Sigmoid colon (tissue), 7 donors: ENCODE results near the gene ATRX. TPM values are rescaled to one million over a fixed set of nuclear protein-coding genes. Genes with fewer than 3 reads are reported as not detected.
"Not testable (repeated sequence)": the region's sequence is repeated elsewhere in the genome, so short reads cannot be mapped to it uniquely, and the experiment has no call there.

ENCODE experiments used
- DNase-seq: peaks from one replicate; pipeline ENCODE4 v3.0.0-alpha.2; 2019
- H3K27ac ChIP-seq, 4 donors: fragments of 200-600 bp; sonication (generic); one replicate each; pipeline ENCODE4 v1.5.1; 2016 to 2019; ENCODE audit warnings: mild to moderate bottlenecking in 1 of 4
- H3K27me3 ChIP-seq, 3 donors: fragments of 200-600 bp; sonication (generic); one replicate each; pipeline ENCODE4 v1.5.1; 2019; ENCODE audit warnings: mild to moderate bottlenecking in 1 of 3
- H3K36me3 ChIP-seq, 4 donors: fragments of 200-600 bp; sonication (generic); one replicate each; pipeline ENCODE4 v1.5.1; 2016 to 2019
- H3K4me1 ChIP-seq, 4 donors: fragments of 200-600 bp; sonication (generic); one replicate each; pipeline ENCODE4 v1.5.1; 2017 to 2019
- H3K4me3 ChIP-seq, 4 donors: fragments of 200-600 bp; sonication (generic); one replicate each; pipeline ENCODE4 v1.5.1; 2017 to 2019; ENCODE audit warnings: mild to moderate bottlenecking in 2 of 4, moderate library complexity in 1 of 4
- H3K9me3 ChIP-seq, 4 donors: fragments of 200-600 bp in 3 of 4; sonication (generic) in 3 of 4; one replicate each; pipeline versions ENCODE4 v1.5.1 to v1.6.1; 2013 to 2019
- EP300 ChIP-seq, 4 donors: sonication (generic); formaldehyde crosslinking; IDR thresholded peaks; one replicate each; pipeline ENCODE4 v1.6.1; 2017; ENCODE audit warnings: antibody characterized with exemption in 4 of 4
- POLR2A ChIP-seq, 2 donors: fragments of 450-650 bp; IDR thresholded peaks; one replicate each; pipeline ENCODE4 v1.6.1; 2016; ENCODE audit warnings: antibody characterized with exemption in 2 of 2, mild to moderate bottlenecking in 2 of 2, moderate library complexity in 2 of 2
- POLR2AphosphoS5 ChIP-seq, 4 donors: sonication (generic); formaldehyde crosslinking; IDR thresholded peaks; one replicate each; pipeline ENCODE4 v1.6.1; 2017; ENCODE audit warnings: antibody characterized with exemption in 4 of 4
- WGBS, 2 donors: extraction: QIAGEN DNeasy Blood & Tissue Kit; methylation state at CpG; one replicate each; pipeline ENCODE4 v1.1.7; 2013; 5-methylcytosine and 5-hydroxymethylcytosine counted together
- intact Hi-C: fragments of 100-400 bp; cut with DNase I; formaldehyde crosslinking; loops from one replicate; pipeline ENCODE4 v1.15.1; 2023
- polyA plus RNA-seq, 3 donors: library from polyadenylated mRNA; stranded (reverse); fragments of 200-250 nt; gene quantifications; one replicate each; pipeline ENCODE4 v1.2.3, GENCODE V29; 2013
- total RNA-seq, 4 donors: library from RNA; depleted of rRNA; stranded (reverse); fragments of >200 nt; gene quantifications; one replicate each; pipeline ENCODE4 v1.1.0, GENCODE V29; 2016
- TF ChIP-seq, protein P1 (sequence below), 4 experiments: fragments of 450-650 bp in 3 of 4; fragments of 200-600 bp in 1 of 4; IDR thresholded peaks; one replicate each; pipeline ENCODE4 v1.5.1; 2016 to 2019; ENCODE audit warnings: antibody characterized with exemption in 4 of 4, mild to moderate bottlenecking in 3 of 4, moderate library complexity in 2 of 4
- donor health status: healthy with polysubstance abuse.
- donor health status: Bipolar disorder and iron deficiency.
- donor health status: healthy.

The ATRX gene
- total and polyA plus RNA-seq, 7 donors, result 4.6 to 142 (median 102) TPM

DNA sequence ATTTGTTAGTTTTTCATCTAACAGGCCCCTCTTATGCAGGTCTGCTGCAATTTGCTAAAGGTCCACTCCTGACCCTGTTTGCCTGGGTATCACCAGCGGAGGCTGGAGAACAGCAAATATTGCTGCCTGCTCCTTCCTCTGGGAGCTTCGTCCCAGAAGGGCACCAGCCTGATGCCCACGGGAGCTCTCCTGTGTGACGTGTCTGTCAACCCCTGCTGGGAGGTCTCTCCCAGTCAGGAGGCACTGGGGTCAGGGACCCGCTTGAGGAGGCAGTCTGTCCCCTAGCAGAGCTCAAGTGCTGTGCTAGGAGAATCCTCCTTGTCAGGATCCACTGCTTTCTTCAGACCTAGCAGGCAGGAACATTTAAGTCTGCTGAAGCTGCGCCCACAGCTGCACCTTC lies 30.5 kb downstream of the ATRX start:
- no peaks in the 10 kb centered on the region for H3K27me3 ChIP-seq
- WGBS, 2 donors, result 98 to 100% methylated on average over 6 of the region's 6 CpGs
- H3K36me3 ChIP-seq, result no peaks in the 10 kb centered on the region
- H3K4me3 ChIP-seq, result no peak overlapping the region
- intact Hi-C loops, result no loop called here
- H3K27ac ChIP-seq, result no peak overlapping the region
- H3K4me1 ChIP-seq, result no peaks in the 10 kb centered on the region
- TF ChIP-seq POLR2AphosphoS5 (IDR thresholded peaks at IDR 0.05), result no peak
- TF ChIP-seq, protein P1, sequence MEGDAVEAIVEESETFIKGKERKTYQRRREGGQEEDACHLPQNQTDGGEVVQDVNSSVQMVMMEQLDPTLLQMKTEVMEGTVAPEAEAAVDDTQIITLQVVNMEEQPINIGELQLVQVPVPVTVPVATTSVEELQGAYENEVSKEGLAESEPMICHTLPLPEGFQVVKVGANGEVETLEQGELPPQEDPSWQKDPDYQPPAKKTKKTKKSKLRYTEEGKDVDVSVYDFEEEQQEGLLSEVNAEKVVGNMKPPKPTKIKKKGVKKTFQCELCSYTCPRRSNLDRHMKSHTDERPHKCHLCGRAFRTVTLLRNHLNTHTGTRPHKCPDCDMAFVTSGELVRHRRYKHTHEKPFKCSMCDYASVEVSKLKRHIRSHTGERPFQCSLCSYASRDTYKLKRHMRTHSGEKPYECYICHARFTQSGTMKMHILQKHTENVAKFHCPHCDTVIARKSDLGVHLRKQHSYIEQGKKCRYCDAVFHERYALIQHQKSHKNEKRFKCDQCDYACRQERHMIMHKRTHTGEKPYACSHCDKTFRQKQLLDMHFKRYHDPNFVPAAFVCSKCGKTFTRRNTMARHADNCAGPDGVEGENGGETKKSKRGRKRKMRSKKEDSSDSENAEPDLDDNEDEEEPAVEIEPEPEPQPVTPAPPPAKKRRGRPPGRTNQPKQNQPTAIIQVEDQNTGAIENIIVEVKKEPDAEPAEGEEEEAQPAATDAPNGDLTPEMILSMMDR (IDR thresholded peaks at IDR 0.05), result no peak
- TF ChIP-seq POLR2A (IDR thresholded peaks at IDR 0.05), result no peak
- TF ChIP-seq EP300 (IDR thresholded peaks at IDR 0.05), result no peak
- no peaks in the 10 kb centered on the region for H3K9me3 ChIP-seq
- DNase-seq, result no peak

DNA sequence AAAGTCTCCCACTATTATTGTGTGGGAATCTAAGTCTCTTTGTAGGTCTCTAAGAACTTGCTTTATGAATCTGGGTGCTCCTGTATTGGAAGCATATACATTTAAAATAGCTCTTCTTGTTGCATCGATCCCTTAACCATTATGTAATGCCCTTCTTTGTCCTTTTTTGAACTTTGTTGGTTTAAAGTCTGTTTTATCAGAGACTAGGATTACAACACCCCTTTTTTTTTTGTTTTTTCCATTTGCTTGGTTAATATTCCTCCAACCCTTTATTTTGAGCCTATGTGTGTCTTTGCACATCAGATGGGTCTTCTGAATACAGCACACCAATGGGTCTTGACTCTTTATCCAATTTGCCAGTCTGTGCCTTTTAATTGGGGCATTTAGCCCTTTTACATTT lies 32.1 kb downstream of the ATRX start:
- DNase-seq, H3K27me3 ChIP-seq, H3K4me3 ChIP-seq, intact Hi-C loops, H3K9me3 ChIP-seq, H3K4me1 ChIP-seq, H3K36me3 ChIP-seq, H3K27ac ChIP-seq: not testable (repeated sequence)
- WGBS, 2 donors, result 96 to 97% methylated on average over 1 of the region's 1 CpG

DNA sequence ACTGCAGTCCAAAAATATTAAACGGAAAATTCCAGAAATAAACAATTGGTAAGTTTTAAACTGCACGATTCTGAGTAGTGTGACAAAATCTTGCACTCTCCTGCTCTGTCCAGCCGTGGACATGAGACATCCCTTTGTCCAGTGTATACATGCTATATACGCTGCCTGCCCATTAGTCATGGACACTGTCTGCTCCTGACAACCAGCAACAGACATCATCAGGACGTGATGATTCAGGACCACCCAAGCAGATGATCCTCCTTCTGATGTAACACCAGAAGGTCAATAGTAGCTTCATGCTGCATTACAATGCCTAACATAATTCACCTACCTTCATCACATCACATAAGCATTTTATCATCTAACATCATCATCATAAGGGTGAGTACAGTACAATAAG lies 36.3 kb downstream of the ATRX start:
- DNase-seq, result no peak
- 84 to 88% methylated on average over 5 of the region's 5 CpGs for WGBS, 2 donors
- TF ChIP-seq POLR2AphosphoS5 (IDR thresholded peaks at IDR 0.05) (no peak), EP300 (IDR thresholded peaks at IDR 0.05) (no peak), POLR2A (IDR thresholded peaks at IDR 0.05) (no peak)
- TF ChIP-seq, protein P1 (IDR thresholded peaks at IDR 0.05), result no peak

DNA sequence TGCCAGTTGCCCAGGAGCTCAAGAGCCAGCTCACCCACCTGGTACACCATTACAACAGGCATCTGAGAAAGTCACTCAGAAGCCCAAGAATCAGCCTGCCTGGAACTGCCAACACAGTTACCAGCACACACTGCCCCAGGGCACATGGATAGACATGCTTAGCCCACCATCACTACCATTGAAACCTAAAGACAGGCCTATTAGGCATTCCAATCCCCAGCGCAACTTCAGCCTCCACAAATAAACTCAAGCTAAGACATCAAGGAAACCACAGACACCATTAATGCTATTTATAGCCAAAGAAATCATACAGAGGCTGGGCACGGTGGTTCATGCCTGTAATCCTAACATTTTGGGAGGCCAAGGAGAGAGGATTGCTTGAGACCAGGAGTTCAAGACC lies 42.3 kb downstream of the ATRX start:
- peak overlapping the region in 1 of 4 donors; percentile 33 for H3K27ac ChIP-seq
- intact Hi-C loops, result no loop called here
- 54 to 76% methylated on average over 2 of the region's 2 CpGs for WGBS, 2 donors
- no peaks in the 10 kb centered on the region for H3K36me3 ChIP-seq
- DNase-seq, result no peak
- H3K4me3 ChIP-seq, result no peak overlapping the region
- TF ChIP-seq POLR2A (IDR thresholded peaks at IDR 0.05) (no peak), EP300 (IDR thresholded peaks at IDR 0.05) (no peak), POLR2AphosphoS5 (IDR thresholded peaks at IDR 0.05) (no peak)
- TF ChIP-seq, protein P1 (IDR thresholded peaks at IDR 0.05), result no peak
- H3K27me3 ChIP-seq, result no peaks in the 10 kb centered on the region
- H3K4me1 ChIP-seq, result peaks cover 0 to 18% (median 8%) of the 10 kb centered on the region in 4 donors
- H3K9me3 ChIP-seq, result no peaks in the 10 kb centered on the region

More for the DNA sequence above, 36.3 kb downstream of the ATRX start:
- no peak overlapping the region for H3K4me3 ChIP-seq
- no peaks in the 10 kb centered on the region for H3K36me3 ChIP-seq
- H3K9me3 ChIP-seq, result no peaks in the 10 kb centered on the region
- H3K4me1 ChIP-seq, result no peaks in the 10 kb centered on the region
- no peaks in the 10 kb centered on the region for H3K27me3 ChIP-seq
- intact Hi-C loops, result no loop called here
- no peak overlapping the region for H3K27ac ChIP-seq

DNA sequence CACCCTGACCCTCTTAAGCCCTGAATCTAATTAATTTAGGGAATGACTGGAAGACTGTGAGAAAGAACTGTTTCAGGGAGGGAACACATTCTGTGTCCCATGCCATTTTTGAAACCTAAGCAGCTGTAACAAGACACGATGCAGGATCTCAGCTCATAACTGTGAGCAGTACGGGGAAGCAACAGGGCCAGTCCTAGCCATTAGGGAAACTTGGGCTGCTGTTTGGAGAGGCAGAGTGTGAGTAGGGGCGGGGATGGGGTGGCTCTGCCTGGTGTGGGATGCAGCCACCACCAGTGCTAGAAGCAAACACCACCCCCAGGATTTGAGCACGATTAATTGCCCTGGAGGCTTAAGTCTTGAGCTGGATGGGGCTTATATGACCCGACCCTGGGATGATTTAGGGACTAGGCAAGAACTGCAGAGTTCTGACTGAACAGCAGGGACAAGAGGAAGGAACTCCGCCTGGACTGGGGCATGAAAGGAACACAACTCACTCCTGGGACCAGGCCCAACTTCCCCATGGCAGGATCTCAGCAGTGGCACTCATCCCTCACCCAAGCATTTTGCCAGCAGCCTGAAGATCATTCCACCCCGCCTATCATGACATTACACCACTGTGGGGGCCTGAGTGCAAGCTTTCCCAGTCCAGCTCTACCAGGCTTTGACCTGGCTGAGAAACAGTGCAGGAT lies 43.1 kb downstream of the ATRX start:
- DNase-seq, result no peak
- H3K27ac ChIP-seq, result peak overlapping the region in 2 of 4 donors; percentile 23 to 33
- no peaks in the 10 kb centered on the region for H3K27me3 ChIP-seq
- H3K9me3 ChIP-seq, result no peaks in the 10 kb centered on the region
- WGBS, 2 donors, result 77 to 85% methylated on average over 7 of the region's 7 CpGs
- H3K4me1 ChIP-seq, result peaks cover 0 to 18% (median 8%) of the 10 kb centered on the region in 4 donors
- no peaks in the 10 kb centered on the region for H3K36me3 ChIP-seq
- no peak overlapping the region for H3K4me3 ChIP-seq
- intact Hi-C loops, result no loop called here
- TF ChIP-seq EP300 (IDR thresholded peaks at IDR 0.05) (no peak), POLR2A (IDR thresholded peaks at IDR 0.05) (no peak), POLR2AphosphoS5 (IDR thresholded peaks at IDR 0.05) (no peak)
- TF ChIP-seq, protein P1 (IDR thresholded peaks at IDR 0.05), result no peak
